H1 (cell line): ENCODE results near the gene NOG. TPM values are rescaled to one million over a fixed set of nuclear protein-coding genes. Genes with fewer than 3 reads are reported as not detected.

ENCODE experiments used
- CTCF ChIA-PET: fragments of 300-600 bp; sonication (Branson Sonifier 250); formaldehyde crosslinking; loops from one replicate; lab custom pipeline; 2021; ENCODE audit not compliant: partially characterized antibody; lab: Charles Lee
- POLR2A ChIA-PET: fragments of 300-600 bp; sonication (Branson Sonifier 250); formaldehyde crosslinking; loops from one replicate; lab custom pipeline; 2021; ENCODE audit warnings: inconsistent platforms; ENCODE audit not compliant: partially characterized antibody; lab: Charles Lee
- DNase-seq, 2 experiments: peaks; one replicate each; pipeline versions ENCODE4 v3.0.0 to v3.0.0-alpha.2; 2010 to 2022; ENCODE audit warnings: low spot score in 2 of 2, low read depth in 1 of 2, mixed read lengths in 1 of 2
- FAIRE-seq: peaks from 2 replicates; lab custom pipeline; 2011; peaks lifted over from hg19 to GRCh38; lab: Jason Lieb, UNC
- H2AFZ ChIP-seq: 2 replicates; pipeline ENCODE4 v1.8.1; 2012; ENCODE audit warnings: low read length, inconsistent platforms
- H2AK5ac ChIP-seq: 2 replicates; pipeline ENCODE4 v1.6.1; 2013; ENCODE audit warnings: low read depth, low read length
- H2BK120ac ChIP-seq: replicated peaks from 2 replicates; pipeline ENCODE3; 2013; ENCODE audit warnings: low read depth, low read length, inconsistent platforms
- H2BK12ac ChIP-seq: 2 replicates; pipeline ENCODE4 v1.6.1; 2013; ENCODE audit warnings: low read depth, low read length
- H2BK15ac ChIP-seq: 2 replicates; pipeline ENCODE4 v1.6.1; 2013; ENCODE audit warnings: low read length
- H2BK20ac ChIP-seq: 2 replicates; pipeline ENCODE4 v1.6.1; 2013; ENCODE audit warnings: low read length
- H2BK5ac ChIP-seq: 2 replicates; pipeline ENCODE4 v1.6.1; 2013; ENCODE audit warnings: low read depth, low read length
- H3K14ac ChIP-seq: 2 replicates; pipeline ENCODE4 v1.6.1; 2013; ENCODE audit warnings: inconsistent platforms; ENCODE audit not compliant: insufficient read length
- H3K18ac ChIP-seq: 2 replicates; pipeline ENCODE4 v1.6.1; 2013; ENCODE audit warnings: low read length; ENCODE audit errors: extremely low read depth
- H3K23ac ChIP-seq: 2 replicates; pipeline ENCODE4 v1.6.1; 2013; ENCODE audit warnings: inconsistent platforms; ENCODE audit not compliant: insufficient read length
- H3K23me2 ChIP-seq: 2 replicates; pipeline ENCODE4 v1.6.1; 2013; ENCODE audit warnings: low read depth, low read length
- H3K27ac ChIP-seq: 2 replicates; pipeline ENCODE4 v1.6.1; 2011; ENCODE audit warnings: low read depth, low read length, inconsistent platforms
- H3K27me3 ChIP-seq, 4 experiments: replicated peaks in 1 of 4; 1 replicate in 1 of 4; 2 replicates in 3 of 4; pipeline versions ENCODE4 v1.6.1 to v1.8.1; 2011 to 2013; ENCODE audit warnings: low read length in 3 of 4, mild to moderate bottlenecking in 3 of 4, inconsistent platforms in 2 of 4, mixed read lengths in 2 of 4, moderate library complexity in 1 of 4; ENCODE audit not compliant: control insufficient read depth in 3 of 4, insufficient read depth in 3 of 4; ENCODE audit errors: extremely low read depth in 1 of 4
- H3K36me3 ChIP-seq, 4 experiments: 2 replicates each; pipeline versions ENCODE4 v1.6.1 to v1.8.1; 2011 to 2013; ENCODE audit warnings: mild to moderate bottlenecking in 4 of 4, low read length in 3 of 4, moderate library complexity in 2 of 4, control low read depth in 1 of 4, inconsistent platforms in 1 of 4; ENCODE audit not compliant: insufficient read depth in 4 of 4, control insufficient read depth in 2 of 4
- H3K4ac ChIP-seq: replicated peaks from 2 replicates; pipeline ENCODE3; 2013; ENCODE audit warnings: low read length, low read depth, mixed read lengths, inconsistent platforms; ENCODE audit not compliant: insufficient read length
- H3K4me1 ChIP-seq, 4 experiments: replicated peaks in 1 of 4; 1 replicate in 1 of 4; 2 replicates in 3 of 4; pipeline versions ENCODE4 v1.6.1 to v1.8.1; 2011 to 2013; ENCODE audit warnings: low read length in 3 of 4, inconsistent platforms in 2 of 4, mixed read lengths in 1 of 4; ENCODE audit not compliant: insufficient read depth in 4 of 4, control insufficient read depth in 3 of 4
- H3K4me2 ChIP-seq, 2 experiments: 2 replicates each; pipeline versions ENCODE4 v1.6.1 to v1.8.1; 2011 to 2013; ENCODE audit warnings: low read depth in 2 of 2, low read length in 2 of 2, control low read depth in 1 of 2, inconsistent platforms in 1 of 2, mild to moderate bottlenecking in 1 of 2; ENCODE audit not compliant: insufficient read depth in 1 of 2
- H3K4me3 ChIP-seq, 4 experiments: fragments of 200-600, 300-600 bp in 1 of 4; sonication (generic), shearing (Covaris generic), sonication (Bioruptor Twin) in 1 of 4; 2 replicates each; pipeline versions ENCODE4 v1.5.1 to v1.8.1; 2011 to 2016; ENCODE audit warnings: low read length in 4 of 4, low read depth in 3 of 4, control low read depth in 2 of 4, inconsistent platforms in 2 of 4, mild to moderate bottlenecking in 2 of 4, mixed read lengths in 1 of 4, moderate library complexity in 1 of 4; ENCODE audit not compliant: insufficient read depth in 2 of 4; ENCODE audit errors: extremely low read depth in 1 of 4
- H3K56ac ChIP-seq: replicated peaks from 2 replicates; pipeline ENCODE3; 2013; ENCODE audit warnings: low read depth, mild to moderate bottlenecking, mixed read lengths, low read length, inconsistent platforms; ENCODE audit not compliant: insufficient read length
- H3K79me1 ChIP-seq: 2 replicates; pipeline ENCODE4 v1.6.1; 2013; ENCODE audit warnings: low read depth, low read length, control low read depth
- H3K79me2 ChIP-seq, 2 experiments: 2 replicates each; pipeline versions ENCODE4 v1.6.1 to v1.8.1; 2012 to 2013; ENCODE audit warnings: low read length in 2 of 2, mild to moderate bottlenecking in 2 of 2, inconsistent platforms in 1 of 2; ENCODE audit not compliant: insufficient read depth in 2 of 2, control insufficient read depth in 1 of 2
- H3K9ac ChIP-seq, 4 experiments: replicated peaks in 1 of 4; 1 replicate in 1 of 4; 2 replicates in 3 of 4; pipeline versions ENCODE4 v1.6.1 to v1.8.1; 2011 to 2013; ENCODE audit warnings: low read depth in 3 of 4, low read length in 3 of 4, control low read depth in 2 of 4, mild to moderate bottlenecking in 2 of 4, moderate library complexity in 2 of 4, inconsistent platforms in 1 of 4; ENCODE audit errors: extremely low read depth in 1 of 4
- H3K9me3 ChIP-seq, 2 experiments: 2 replicates each; pipeline versions ENCODE4 v1.6.1 to v1.8.1; 2012 to 2013; ENCODE audit warnings: mild to moderate bottlenecking in 2 of 2, moderate library complexity in 2 of 2, control low read depth in 1 of 2, inconsistent platforms in 1 of 2, low read depth in 1 of 2, low read length in 1 of 2, mixed read lengths in 1 of 2; ENCODE audit not compliant: insufficient read depth in 2 of 2
- H4K20me1 ChIP-seq, 2 experiments: replicated peaks in 1 of 2; 2 replicates each; pipeline versions ENCODE3 to v1.8.1; 2011 to 2013; ENCODE audit warnings: inconsistent platforms in 2 of 2, low read length in 2 of 2, mild to moderate bottlenecking in 1 of 2; ENCODE audit not compliant: insufficient read depth in 2 of 2, control insufficient read depth in 1 of 2
- H4K5ac ChIP-seq: 2 replicates; pipeline ENCODE4 v1.6.1; 2013; ENCODE audit warnings: low read length, low read depth, mixed read lengths, inconsistent platforms; ENCODE audit not compliant: insufficient read length
- H4K8ac ChIP-seq: 2 replicates; pipeline ENCODE4 v1.8.0; 2013; ENCODE audit warnings: mild to moderate bottlenecking, moderate library complexity, low read length, inconsistent platforms; ENCODE audit not compliant: insufficient read depth; ENCODE audit errors: extremely low read depth
- H4K91ac ChIP-seq: replicated peaks from 2 replicates; pipeline ENCODE3; 2013; ENCODE audit warnings: low read length, mixed read lengths, inconsistent platforms; ENCODE audit not compliant: insufficient read length
- EZH2 ChIP-seq: fragments of 200-600 bp; sonication (generic); IDR thresholded peaks from 2 replicates; pipeline ENCODE4 v1.7.1; 2012; ENCODE audit warnings: low read depth, mild to moderate bottlenecking, moderate library complexity, low read length, inconsistent platforms; ENCODE audit not compliant: severe bottlenecking
- KDM4A ChIP-seq: IDR thresholded peaks from one replicate; pipeline ENCODE4 v1.7.1; 2012; ENCODE audit warnings: low read depth, mild to moderate bottlenecking, moderate library complexity, low read length, inconsistent platforms; ENCODE audit not compliant: severe bottlenecking
- NRF1 ChIP-seq: IDR thresholded peaks from 2 replicates; pipeline ENCODE4 v1.6.1; 2011; ENCODE audit warnings: mild to moderate bottlenecking, low read depth, low read length, improper control_type of control experiment
- PHF8 ChIP-seq: fragments of 200-600 bp; sonication (generic); conservative IDR thresholded peaks from 2 replicates; pipeline ENCODE4 v1.7.1; 2012; ENCODE audit warnings: low read depth, mild to moderate bottlenecking, inconsistent platforms, low read length, moderate library complexity
- SIN3A ChIP-seq, 2 experiments: IDR thresholded peaks in 1 of 2; conservative IDR thresholded peaks in 1 of 2; 2 replicates each; pipeline ENCODE4 v1.6.1; 2011 to 2012; ENCODE audit warnings: low read length in 2 of 2, improper control_type of control experiment in 1 of 2, low read depth in 1 of 2, mild to moderate bottlenecking in 1 of 2
- SIX5 ChIP-seq: IDR thresholded peaks from 2 replicates; pipeline ENCODE4 v1.6.1; 2011; ENCODE audit warnings: mild to moderate bottlenecking, low read depth, low read length
- SP2 ChIP-seq: IDR thresholded peaks from 2 replicates; pipeline ENCODE4 v1.6.1; 2012; ENCODE audit warnings: mild to moderate bottlenecking, low read length, inconsistent platforms
- SUZ12 ChIP-seq: fragments of 200-600 bp; sonication (generic); IDR thresholded peaks from 2 replicates; pipeline ENCODE4 v1.6.1; 2012; ENCODE audit warnings: mild to moderate bottlenecking, inconsistent platforms, low read length, moderate library complexity, mixed read lengths
- WGBS, 2 experiments: shearing (Covaris generic) in 1 of 2; methylation state at CpG; one replicate each; pipeline versions ENCODE4 v1.1.6 to v1.1.7; 2013 to 2015; ENCODE audit warnings: low lambda C conversion rate in 2 of 2, mixed read lengths in 2 of 2, inconsistent platforms in 1 of 2, low coverage in 1 of 2, missing lambda C conversion rate in 1 of 2; ENCODE audit not compliant: insufficient replicate concordance in 2 of 2, insufficient coverage in 1 of 2, insufficient read length in 1 of 2; ENCODE audit errors: extremely low coverage in 1 of 2, missing lambda C conversion rate in 1 of 2; 5-methylcytosine and 5-hydroxymethylcytosine counted together
- polyA plus RNA-seq, 7 experiments: library from polyadenylated mRNA; depleted of rRNA in 3 of 7; stranded (reverse) in 5 of 7; unstranded in 2 of 7; fragments of >200 nt in 5 of 7; fragments of 200-250 nt in 2 of 7; gene quantifications; 1 replicate in 5 of 7; 2 replicates in 1 of 7; 4 replicates in 1 of 7; pipeline versions ENCODE4 v1.2.1 to v1.2.3, GENCODE V29; 2011 to 2013; ENCODE audit warnings: missing spikeins in 2 of 7, mixed read lengths in 2 of 7
- total RNA-seq: library from RNA; stranded (reverse); fragmentation: NEBNext Ultra II Directional; extraction: Animal tissue kit (Norgen Biotek cat#: 25700); gene quantifications from 2 replicates; pipeline ENCODE4 v1.2.1, GENCODE V29; 2021
- TF ChIP-seq, protein P1 (sequence below): IDR thresholded peaks from 2 replicates; pipeline ENCODE4 v1.6.1; 2012; ENCODE audit warnings: inconsistent platforms
- TF ChIP-seq, protein P2 (sequence below): IDR thresholded peaks from 2 replicates; pipeline ENCODE4 v1.6.1; 2012; ENCODE audit warnings: inconsistent platforms

The NOG gene
- total and polyA plus RNA-seq, 2 of the 8 experiments (the other 6 are each of a cell fraction or from before 2014, with no cell fraction given) = 0.35 TPM

DNA sequence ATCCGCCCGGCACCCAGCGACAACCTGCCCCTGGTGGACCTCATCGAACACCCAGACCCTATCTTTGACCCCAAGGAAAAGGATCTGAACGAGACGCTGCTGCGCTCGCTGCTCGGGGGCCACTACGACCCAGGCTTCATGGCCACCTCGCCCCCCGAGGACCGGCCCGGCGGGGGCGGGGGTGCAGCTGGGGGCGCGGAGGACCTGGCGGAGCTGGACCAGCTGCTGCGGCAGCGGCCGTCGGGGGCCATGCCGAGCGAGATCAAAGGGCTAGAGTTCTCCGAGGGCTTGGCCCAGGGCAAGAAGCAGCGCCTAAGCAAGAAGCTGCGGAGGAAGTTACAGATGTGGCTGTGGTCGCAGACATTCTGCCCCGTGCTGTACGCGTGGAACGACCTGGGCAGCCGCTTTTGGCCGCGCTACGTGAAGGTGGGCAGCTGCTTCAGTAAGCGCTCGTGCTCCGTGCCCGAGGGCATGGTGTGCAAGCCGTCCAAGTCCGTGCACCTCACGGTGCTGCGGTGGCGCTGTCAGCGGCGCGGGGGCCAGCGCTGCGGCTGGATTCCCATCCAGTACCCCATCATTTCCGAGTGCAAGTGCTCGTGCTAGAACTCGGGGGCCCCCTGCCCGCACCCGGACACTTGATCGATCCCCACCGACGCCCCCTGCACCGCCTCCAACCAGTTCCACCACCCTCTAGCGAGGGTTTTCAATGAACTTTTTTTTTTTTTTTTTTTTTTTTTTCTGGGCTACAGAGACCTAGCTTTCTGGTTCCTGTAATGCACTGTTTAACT, 1.0 kb downstream of the NOG start:
- Histone ChIP-seq H2AFZ (peak overlapping the region; percentile 72; the same call in 1 of the 2 replicates), H3K4me2 (peak overlapping the region; percentile 62 to 99), H3K56ac (no peak overlapping the region), H2BK120ac (no peak overlapping the region), H3K23ac (no peak overlapping the region), H3K4me3 (peak overlapping the region; percentile 39 to 75 (median 50)), H3K27me3 (peaks cover 12 to 64% (median 50%) of the 10 kb centered on the region in 4 experiments), H3K4me1 (peaks cover 0 to 11% (median 4%) of the 10 kb centered on the region in 4 experiments; a peak in 5 of 7 replicates), H2BK5ac (no peak overlapping the region), H2AK5ac (no peak overlapping the region), H3K14ac (no peak overlapping the region), H3K27ac (no peak overlapping the region), H4K8ac (peak overlapping the region; percentile 26; the same call in 1 of the 2 replicates), H3K4ac (no peak overlapping the region), H3K9ac (no peak overlapping the region), H2BK20ac (0 out of 2 replicates have a peak overlapping the region, but pooled peaks have one; percentile 66), H3K79me2 (no peaks in the 10 kb centered on the region), H4K5ac (no peak overlapping the region), H3K79me1 (no peaks in the 10 kb centered on the region), H3K18ac (no peak overlapping the region; the same call in 1 of the 2 replicates), H2BK15ac (no peak overlapping the region; the same call in 1 of the 2 replicates), H3K23me2 (peaks cover 30% of the 10 kb centered on the region), H3K9me3 (no peaks in the 10 kb centered on the region), H3K36me3 (no peaks in the 10 kb centered on the region), H4K91ac (peak overlapping the region; percentile 35), H2BK12ac (peak overlapping the region; percentile 72; the same call in 1 of the 2 replicates), H4K20me1 (no peaks in the 10 kb centered on the region)
- CTCF ChIA-PET = interaction anchor here (0.6 to 3.6 kb wide), 8 partner anchors 9 to 114 kb away, joined by 3 to 17 read pairs (median 4); no protein-coding TSS in a partner anchor
- 4% methylated on average over 26 of the region's 61 CpGs; no CpG with 5 or more reads in 1 of the 2 experiments for WGBS, 2 experiments
- FAIRE-seq (no peak), DNase-seq (peak in 1 of 2 experiments; percentile 74)
- POLR2A ChIA-PET = no interaction called here
- TF ChIP-seq PHF8 (no peak), SIX5 (no peak), NRF1 (no peak), SIN3A (conservative IDR thresholded peaks at IDR 0.05 in 1 of 2, IDR thresholded peaks at IDR 0.05 in 1 of 2; ENCODE audit: low read depth in 1 of 2, low read length in 2 of 2) (0 out of 4 replicates have a peak, but pooled peaks of 1 of the 2 experiments have one; percentile 16), KDM4A (peak; percentile 48), EZH2 (peak; percentile 79), SUZ12 (peak; percentile 77), SP2 (no peak)
- TF ChIP-seq, protein P1, sequence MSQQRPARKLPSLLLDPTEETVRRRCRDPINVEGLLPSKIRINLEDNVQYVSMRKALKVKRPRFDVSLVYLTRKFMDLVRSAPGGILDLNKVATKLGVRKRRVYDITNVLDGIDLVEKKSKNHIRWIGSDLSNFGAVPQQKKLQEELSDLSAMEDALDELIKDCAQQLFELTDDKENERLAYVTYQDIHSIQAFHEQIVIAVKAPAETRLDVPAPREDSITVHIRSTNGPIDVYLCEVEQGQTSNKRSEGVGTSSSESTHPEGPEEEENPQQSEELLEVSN = peak; percentile 19; the same call in 1 of the 2 replicates
- TF ChIP-seq, protein P2, sequence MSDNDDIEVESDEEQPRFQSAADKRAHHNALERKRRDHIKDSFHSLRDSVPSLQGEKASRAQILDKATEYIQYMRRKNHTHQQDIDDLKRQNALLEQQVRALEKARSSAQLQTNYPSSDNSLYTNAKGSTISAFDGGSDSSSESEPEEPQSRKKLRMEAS = peak; percentile 51
